NCI-H1436 treated with DMSO at 0.1 percent for 48 hours (cell line): ENCODE measurements around the gene TMEM217.
"Not testable (repeated sequence)": the region's sequence is repeated elsewhere in the genome, so short reads cannot be mapped to it uniquely, and the experiment has no call there.

Experiments
- DNase-seq: peaks from one replicate; lab custom pipeline; 2025; lab: John Stamatoyannopoulos, UW

The TMEM217 gene

DNA sequence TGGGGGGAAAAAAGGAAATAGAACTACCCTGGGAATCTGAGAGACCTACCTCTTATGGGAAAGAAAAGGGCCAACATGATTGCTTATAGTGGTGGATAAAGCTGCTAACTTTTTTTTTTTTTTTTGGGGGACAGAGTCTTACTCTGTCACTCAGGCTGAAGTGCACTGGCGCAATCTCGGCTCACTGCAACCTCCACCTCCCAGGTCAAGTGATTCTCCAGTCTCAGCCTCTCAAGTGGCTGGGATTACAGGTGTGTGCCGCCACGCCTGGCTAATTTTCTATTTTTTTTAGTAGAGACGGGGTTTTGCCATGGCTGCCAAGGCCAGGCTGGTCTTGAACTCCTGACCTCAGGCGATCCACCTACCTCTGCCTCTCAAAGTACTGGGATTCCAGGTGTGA lies 39.9 kb downstream of the TMEM217 start:
- no peak for DNase-seq

DNA sequence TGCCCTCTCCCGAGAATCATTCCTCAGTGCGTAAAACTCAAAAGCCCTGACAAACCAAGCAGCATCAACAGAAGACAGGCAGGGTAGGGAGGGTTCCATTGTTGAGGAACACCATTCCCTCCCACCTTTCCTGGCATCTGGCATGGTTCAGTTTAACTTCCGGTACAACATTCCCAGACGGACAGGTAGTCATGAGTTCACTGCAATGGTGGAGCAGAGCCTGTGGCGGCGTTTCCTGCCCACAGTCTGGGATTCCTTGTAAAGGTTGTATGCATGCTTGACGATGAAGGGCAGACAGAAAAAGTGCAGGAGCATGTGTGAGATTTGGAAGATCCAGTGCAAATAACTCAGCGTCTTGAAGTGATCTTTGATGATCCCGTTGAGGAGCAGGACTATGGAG lies 45.7 kb downstream of the TMEM217 start:
- no peak for DNase-seq

DNA sequence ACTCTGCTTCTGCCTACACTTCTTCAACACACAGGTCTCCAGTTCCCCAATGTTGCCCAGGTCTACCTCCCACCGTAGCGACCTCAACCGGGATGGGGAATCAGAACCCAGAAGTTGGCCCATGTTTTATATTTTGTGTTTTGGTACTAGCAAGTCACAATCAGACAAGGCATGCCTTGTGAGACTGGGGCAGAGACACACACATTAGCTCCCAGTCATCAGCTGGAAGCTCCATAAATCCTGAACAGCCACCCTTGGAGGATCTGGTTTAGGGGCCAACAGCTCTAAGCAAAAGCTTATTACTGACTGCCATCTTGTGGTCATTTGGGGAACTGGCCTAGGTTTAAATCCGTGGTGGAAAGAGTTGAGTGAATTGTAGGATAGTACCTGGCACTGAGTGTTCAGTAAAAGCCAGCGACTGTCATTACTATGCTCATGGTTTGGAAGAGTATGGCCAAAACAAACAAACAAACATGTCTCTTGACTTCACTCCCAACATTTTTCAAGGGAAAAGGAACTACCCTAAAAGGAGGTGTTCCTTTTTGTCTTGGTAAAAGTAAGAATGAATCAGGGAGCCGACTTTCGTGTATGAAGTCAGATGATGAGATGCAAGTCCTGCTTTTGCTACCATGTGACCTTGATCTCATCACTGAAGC lies 47.5 kb downstream of the TMEM217 start:
- DNase-seq = peak; percentile 42

DNA sequence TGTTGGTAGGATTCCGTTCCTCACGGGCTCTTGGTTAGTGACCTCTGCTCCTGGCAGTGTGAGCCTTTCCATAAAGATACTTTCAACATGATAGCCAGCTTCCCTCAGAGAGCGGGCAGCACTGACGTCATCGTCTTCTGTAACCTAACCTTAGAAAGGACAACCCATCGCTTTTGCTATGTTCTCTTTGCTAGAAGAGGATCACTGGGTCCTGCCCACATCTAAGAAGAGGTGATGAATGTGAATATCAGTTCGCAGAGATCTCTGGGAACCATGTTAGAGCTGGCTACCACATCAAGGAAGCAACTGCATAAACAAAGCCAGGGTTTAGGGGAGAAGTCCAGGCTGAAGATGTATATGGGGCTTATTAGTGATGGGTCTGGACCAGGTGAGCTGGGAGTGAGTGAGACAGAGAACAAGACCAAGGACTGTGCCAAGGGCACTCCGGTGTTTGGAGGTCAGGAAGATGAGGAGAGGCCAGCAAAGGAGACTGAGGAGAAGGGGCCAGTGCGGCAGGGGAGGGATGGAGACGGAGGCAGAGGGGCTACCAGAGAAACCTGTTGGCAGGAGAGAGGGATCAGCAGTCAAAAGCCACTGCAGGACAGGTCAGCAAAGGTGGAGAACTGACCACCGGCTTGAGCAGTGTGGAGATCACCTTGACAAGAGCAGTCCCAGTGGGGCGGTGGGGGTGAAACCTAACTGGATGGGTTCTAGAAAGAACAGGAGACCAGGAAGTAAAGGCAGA lies 48.3 kb downstream of the TMEM217 start:
- DNase-seq = no peak

DNA sequence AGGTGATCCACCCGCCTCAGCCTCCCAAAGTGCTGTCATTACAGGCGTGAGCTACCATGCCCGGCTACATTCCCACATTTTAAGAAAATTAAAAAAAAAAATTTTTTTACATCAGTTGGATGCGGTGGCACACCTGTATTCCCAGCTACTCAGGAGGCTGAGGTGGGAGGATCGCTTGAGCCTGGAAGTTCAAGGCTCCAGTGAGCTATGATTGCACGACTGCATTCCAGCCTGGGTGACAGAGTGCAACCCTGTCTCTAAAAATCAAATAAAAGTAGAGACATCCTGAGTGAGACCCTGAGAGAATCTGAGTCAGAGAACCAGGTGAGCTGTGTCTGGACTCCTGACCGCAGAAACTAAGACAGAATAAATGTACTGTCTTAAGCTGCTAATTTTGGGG lies 49.2 kb downstream of the TMEM217 start:
- DNase-seq = no peak

DNA sequence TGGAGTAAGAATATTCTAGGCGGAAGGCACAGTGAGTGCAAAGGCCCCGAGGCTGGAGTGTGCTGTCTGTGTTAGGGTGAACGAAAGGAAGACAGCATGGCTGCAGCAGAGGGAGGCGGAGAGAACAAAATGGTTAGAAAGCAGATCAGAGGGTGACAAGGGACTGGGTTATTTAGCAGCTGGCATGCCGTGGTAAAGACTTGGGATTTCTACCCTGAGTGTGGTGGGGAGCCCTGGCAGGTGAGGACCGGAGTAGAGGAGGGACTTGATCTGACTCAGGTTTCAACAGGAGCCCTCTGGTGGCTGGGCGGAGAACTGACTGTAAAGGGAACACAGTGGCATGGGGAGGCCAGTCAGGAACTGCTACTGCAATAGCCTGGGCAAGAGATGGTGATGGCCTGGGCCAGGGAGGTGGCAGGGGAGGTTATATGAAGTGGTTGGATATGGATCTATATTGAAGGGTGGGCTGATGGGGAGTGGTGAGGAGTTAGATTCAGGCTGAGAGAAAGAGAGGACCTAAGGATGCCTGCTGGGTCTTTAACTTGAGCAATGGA lies 50.0 kb downstream of the TMEM217 start:
- peak; percentile 10 for DNase-seq

DNA sequence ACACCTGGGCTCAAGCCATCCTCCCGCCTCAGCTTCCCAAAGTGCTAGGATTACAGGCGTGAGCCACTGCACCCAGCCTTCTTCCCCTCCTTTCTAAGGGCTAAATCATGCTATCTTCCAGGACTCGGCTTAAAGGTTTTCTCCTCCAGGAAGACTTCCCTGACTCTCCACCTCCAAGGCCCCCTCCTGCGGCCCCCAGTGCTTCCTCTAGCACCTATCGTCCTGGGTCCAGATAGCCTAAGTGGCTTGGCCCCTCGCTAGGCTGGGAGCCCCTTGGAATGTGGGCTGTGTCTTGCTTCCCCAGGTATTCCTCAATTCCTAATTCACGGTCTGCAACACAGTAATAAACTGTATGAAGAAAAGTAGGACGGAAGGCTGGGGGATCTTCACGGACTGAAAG lies 51.3 kb downstream of the TMEM217 start:
- DNase-seq = no peak

DNA sequence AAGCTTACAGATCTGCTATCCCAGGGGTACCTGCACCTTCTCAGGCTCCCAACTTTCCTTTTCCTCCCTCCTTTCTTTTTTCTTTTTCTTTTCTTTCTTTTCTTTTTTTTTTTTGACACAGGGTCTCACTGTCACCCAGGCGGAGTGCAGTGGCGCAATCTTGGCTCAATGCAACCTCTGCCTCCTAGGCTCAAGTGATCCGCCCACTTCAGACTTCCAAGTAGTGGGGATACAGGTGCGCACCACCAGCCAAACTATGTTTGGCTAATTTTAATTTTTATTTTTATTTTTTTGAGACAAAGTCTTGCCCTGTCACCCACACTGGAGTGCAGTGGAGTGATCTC lies 52.0 kb downstream of the TMEM217 start:
- no peak for DNase-seq

DNA sequence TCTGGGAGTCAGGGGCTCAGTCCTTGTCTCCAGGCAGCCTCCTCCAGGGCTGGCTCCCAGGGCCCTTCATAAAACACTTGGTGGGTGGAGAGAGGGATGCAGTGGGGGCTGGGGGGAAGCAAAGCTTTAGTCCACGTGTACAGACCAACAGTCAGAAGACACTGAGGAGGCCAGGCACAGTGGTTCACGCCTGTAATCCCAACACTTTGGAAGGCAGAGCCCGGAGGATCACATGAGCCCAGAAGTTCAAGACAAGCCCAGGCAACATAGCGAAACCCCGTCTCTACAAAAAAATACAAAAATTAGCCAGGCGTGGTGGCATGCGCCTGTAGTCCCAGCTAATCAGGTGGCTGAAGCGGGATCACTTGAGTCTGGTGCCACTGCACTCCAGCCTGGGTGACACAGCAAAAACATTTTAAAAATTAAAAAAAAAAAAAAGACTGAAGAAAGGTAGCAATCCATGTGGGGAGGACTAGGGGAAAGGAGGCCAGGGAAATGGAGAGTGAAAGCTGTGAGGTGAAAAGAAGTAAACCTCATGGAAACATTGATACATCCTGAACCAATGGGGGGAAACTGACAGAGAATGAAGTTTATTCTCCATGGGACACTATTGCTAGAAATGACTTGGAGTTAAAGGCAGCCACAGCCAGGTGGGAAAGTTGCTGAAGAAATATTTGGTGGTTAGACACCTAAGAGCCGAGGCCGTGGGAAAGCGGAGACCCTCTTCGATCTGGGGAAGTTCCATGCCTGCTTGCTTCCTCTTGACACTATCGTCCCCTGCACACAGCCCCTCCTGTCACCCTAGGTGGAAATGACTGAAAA lies 52.6 kb downstream of the TMEM217 start:
- DNase-seq = no peak

DNA sequence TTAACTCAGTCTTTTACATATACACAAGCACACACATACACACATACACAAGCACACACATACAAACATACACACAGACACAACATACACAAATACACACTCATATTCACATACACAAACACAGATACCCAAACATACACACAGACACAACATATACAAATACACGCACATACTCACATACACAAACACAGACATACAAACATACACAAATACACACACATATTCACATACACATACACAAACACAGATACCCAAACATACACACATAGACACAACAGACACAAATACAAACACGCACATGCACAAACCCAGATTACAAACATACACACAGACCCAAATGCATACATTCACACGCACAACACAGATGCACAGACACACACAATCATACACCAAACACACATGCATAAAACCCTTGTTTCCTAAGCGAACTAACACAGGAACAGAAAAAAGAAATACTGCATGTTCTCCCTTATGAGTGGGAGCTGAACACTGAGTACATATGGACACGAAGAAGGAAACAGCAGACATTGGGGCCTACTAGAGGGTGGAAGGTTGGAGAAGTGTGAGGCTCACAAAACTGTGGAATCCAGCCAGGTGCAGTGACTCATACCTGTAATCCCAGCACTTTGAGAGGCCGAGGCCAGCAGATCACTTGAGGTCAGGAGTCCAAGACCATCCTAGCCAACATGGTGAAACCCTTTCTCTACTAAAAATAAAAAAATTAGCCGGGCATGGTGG lies 53.8 kb downstream of the TMEM217 start:
- no peak for DNase-seq

DNA sequence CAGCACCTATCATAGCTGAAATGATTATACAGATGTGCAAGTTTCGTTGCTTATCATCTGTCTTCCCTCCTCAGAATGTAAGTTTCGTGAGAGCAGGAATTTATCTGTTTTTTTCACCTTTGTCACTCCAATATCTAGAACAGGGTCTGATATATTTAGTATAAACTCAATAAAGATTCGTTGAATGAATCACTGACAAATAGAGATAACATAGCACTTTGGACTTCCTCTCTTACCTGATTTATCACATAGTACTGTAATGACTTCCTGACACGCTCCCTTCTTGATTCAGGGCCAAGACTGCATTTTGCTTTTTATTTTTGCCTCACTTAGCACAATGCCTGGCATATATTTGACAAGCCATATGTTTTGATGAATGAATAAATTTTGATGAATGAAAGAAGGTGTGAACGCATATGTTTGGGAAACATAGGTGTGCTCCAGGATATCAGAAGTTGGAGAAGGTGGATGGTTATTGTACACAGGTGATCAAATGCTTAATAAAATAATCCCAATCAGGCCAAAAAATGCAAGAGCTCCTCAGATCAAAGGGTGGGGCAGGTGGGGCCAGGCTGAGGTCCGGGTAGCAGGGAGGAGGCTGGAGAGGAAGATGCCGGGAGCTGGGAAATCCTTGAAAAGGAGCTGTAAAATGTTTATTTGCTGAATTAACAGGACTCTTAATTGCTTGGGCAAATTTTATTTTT lies 55.0 kb downstream of the TMEM217 start:
- no peak for DNase-seq

DNA sequence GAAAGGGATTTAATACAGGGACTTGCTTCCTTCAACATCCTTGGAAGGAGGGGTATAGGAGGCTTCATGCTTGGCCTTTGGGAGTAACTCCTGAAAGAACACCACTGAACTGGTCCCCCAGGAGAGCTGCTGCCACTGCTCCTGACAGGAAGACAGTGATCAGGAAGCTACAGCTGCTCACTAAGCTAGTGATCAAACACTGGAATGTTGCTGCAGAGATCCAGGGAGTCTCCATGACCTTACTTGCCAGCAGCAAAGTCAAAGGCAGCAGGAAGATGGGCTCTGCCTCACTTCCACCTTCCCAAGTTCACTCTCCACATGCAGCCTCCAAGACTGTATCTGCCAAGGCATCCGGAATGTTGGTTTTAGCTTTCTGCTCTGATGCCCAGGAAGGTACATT lies 56.2 kb downstream of the TMEM217 start:
- DNase-seq = no peak

DNA sequence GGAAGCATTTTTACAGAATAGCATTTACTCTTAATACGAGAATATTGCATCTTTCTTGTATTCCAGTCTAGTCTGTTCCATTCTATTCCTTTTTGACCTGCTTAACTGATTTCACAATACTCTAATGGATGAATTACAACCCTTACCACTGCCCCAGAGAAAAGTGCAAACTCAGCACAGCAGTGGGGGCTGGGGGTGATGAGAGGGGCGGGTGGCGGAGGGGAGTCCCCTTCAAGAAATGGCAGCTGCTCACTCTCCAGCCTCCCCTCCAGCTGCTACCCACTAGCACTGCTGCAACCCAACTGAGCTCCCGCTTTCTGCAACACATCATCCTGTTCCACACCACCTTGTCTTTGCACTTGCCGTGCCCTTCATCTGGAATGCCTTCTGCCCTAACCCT lies 57.9 kb downstream of the TMEM217 start:
- no peak for DNase-seq

DNA sequence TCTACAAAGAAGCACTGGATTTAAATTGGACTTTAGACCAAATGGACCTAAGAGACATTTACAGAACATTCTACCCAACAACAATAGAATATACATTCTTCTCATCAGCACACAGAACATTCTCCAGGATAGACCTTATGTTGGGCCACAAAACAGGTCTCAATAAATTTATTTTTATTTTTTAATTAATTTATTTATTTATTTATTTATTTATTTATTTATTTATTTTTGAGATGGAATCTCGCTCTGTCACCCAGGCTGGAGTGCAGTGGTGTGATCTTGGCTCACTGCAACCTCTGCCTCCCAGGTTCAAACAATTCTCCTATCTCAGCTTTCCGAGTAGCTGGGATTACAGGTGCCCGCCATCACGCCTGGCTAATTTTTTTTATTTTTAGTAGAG lies 61.5 kb downstream of the TMEM217 start:
- not testable (repeated sequence) for DNase-seq

DNA sequence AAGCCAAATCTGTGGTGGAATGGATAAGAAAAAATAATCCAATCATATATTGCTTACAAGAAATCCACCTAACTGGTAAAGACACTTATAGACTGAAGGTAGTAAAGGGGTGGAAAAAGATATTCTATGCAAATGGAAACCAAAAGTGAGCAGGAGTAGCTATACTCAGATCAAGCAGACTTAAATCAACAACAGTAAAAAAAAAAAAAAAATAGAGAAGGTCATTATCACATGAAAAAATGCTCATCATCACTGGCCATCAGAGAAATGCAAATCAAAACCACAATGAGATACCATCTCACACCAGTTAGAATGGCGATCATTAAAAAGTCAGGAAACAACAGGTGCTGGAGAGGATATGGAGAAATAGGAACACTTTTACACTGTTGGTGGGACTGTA lies 63.1 kb downstream of the TMEM217 start:
- DNase-seq = not testable (repeated sequence)

DNA sequence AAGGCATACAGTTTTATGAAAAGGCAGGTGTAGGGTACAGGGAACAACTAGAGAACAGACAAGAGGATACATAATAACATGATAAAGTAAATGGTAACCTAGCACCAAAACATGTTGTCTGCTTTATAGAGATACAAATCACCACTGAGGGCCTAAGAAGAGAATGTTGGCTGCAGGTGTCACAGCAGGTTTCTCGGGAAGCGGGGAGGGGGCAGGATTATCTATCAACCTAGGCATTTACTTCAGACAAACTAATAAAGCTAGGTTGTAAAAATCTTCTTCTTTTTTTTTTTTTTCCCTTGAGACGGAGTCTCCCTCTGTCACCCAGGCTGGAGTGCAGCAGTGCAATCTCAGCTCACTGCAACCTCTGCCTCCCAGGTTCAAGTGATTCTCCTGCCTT lies 65.3 kb downstream of the TMEM217 start:
- DNase-seq = no peak

DNA sequence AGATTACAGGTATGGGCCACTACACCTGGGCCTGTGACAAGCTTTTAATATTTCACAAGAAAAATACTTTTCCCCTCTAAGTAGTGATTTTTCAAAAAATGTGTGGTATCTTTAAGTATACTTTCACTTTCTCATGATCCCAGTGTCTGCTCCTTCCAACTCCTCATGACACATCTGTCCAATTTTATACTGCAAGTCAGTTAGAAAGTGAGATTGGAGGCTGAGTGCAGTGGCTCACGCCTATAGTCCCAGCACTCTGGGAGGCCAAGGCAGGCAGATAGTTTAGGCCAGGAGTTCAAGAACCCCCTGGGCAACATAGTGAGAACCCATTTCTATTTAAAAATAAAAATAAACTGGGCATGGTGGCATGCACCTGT lies 67.8 kb downstream of the TMEM217 start:
- no peak for DNase-seq

DNA sequence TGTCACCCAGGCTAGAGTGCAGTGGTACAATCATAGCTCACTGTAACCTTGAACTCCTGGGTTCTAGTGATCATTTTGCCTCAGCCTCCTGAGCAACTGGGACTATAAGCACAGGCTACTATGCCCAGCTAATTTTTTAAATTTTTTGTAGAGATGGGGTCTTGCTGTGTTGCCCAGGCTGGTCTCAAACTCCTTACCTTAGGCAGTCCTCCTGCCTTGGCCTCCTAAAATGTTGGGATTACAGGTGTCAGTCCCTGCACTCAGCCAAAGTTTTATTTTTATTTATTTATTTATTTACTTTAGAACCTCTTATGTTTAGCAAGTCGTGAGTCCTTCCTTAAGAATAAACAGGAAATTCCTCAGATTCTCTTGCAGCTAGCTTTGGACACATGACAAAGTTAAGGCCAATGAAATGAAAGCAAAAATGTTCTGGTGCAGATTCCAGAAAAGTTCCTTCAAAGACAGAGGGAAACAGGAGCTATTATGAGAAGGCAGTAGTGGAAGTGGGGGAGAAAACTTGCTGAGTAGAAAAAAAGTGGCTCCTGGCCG lies 68.9 kb downstream of the TMEM217 start:
- DNase-seq = no peak

DNA sequence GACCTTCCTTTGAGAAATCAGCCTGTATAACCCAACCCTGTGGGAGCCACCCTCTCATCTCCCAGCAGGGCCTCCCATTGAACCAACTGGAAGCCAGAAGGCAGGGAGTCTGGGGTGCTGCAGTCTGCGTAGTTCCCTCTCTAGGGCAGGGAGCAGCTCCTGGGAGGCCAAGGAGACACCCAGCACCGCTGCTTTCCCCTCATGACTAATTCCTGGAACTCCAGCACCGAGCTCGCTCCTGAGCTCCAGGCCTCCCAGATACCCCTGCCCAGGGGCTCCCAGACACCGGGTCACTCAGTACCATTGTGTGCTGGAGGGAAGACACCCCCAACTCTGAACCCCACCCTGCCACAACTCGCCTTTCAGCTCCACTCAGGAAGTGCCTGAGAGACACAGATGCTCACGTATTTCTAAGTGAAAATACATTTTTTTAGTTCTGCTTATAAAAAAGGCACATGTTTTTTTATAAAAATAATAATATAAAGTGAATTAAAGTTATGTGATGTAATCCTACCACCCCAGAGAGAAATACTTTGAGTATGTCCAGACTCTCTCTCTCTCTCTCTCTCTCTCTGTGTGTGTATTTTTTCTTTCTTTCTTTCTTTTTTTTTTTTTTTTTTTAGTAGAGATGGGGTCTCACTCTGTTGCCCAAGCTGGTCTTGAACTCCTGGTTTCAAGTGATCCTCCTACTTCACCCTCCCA lies 70.5 kb downstream of the TMEM217 start:
- no peak for DNase-seq

DNA sequence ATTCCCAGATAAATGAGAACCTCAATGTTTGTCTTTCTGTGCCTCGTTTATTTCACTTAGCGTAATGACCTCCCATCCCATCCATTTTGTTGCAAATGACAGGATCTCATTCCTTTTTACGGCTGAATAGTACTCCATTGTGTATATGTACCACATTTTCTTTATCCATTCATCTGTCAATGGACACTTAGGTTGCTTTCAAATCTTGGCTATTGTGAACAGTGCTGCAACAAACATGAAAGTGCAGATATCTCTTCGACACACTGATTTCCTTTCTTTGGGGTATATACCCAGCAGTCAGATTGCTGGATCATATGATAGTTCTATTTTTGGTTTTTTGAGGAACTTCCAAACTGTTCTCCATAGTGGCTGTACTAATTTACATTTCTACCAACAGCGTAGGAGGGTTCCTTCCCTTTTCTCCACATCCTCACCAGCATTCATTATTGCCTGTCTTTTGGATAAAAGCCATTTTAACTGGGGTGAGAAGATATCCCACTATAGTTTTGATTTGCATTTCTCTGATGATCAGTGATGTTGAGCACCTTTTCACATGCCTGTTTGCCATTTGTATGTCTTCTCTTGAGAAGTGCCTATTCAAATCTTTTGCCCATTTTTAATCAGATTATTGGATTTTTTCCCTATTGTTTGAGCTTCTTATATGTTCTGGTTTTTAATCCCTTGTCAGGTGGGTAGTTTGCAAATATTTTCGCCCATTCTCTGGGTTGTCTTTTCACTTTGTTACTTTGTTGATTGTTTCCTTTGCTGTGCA lies 71.8 kb downstream of the TMEM217 start:
- DNase-seq = not testable (repeated sequence)
